H7 (cell line): ENCODE results near the gene FUT8. TPM values are rescaled to one million over a fixed set of nuclear protein-coding genes. Genes with fewer than 3 reads are reported as not detected.
"Not testable (repeated sequence)": the region's sequence is repeated elsewhere in the genome, so short reads cannot be mapped to it uniquely, and the experiment has no call there.

Experiments
- DNase-seq: peaks from one replicate; pipeline ENCODE4 v3.0.0; 2012
- H3K27me3 ChIP-seq: 2 replicates; pipeline ENCODE4 v1.6.0; 2011; ENCODE audit warnings: mild to moderate bottlenecking, low read length; ENCODE audit not compliant: control insufficient read depth, insufficient read depth
- H3K36me3 ChIP-seq: replicated peaks from 2 replicates; pipeline ENCODE4 v1.5.1; 2011; ENCODE audit warnings: low read length; ENCODE audit not compliant: control insufficient read depth, insufficient read depth
- H3K4me3 ChIP-seq: 2 replicates; pipeline ENCODE4 v1.5.1; 2011; ENCODE audit warnings: low read depth, mild to moderate bottlenecking, control low read depth, low read length, moderate library complexity; ENCODE audit not compliant: insufficient read depth
- total RNA-seq: library from RNA; depleted of rRNA; stranded (reverse); fragments of >200 nt; shearing (Covaris generic); gene quantifications from 2 replicates; pipeline ENCODE4 v1.2.3, GENCODE V29; 2014

The FUT8 gene
- total RNA-seq, 1 experiment from 2014 or later = 34.9 TPM

- no peak for DNase-seq
- H3K4me3 ChIP-seq = no peak overlapping the region
- H3K36me3 ChIP-seq = no peaks in the 10 kb centered on the region
- H3K27me3 ChIP-seq = no peaks in the 10 kb centered on the region
Observed at GRCh38 chr14:65604936-65605335, 192.4 kb downstream of the FUT8 start.

- Histone ChIP-seq H3K4me3 (no peak overlapping the region), H3K27me3 (no peaks in the 10 kb centered on the region), H3K36me3 (no peaks in the 10 kb centered on the region)
- DNase-seq = no peak
Observed at GRCh38 chr14:65606460-65606859, 193.9 kb downstream of the FUT8 start.

- H3K27me3 ChIP-seq = no peaks in the 10 kb centered on the region
- no peak overlapping the region for H3K4me3 ChIP-seq
- DNase-seq = no peak
- H3K36me3 ChIP-seq = no peaks in the 10 kb centered on the region
Observed at GRCh38 chr14:65613131-65613650, 200.7 kb downstream of the FUT8 start.

GRCh38 chr14:65618996-65619395, 206.5 kb downstream of the FUT8 start:
- no peak overlapping the region for H3K4me3 ChIP-seq
- no peaks in the 10 kb centered on the region for H3K27me3 ChIP-seq
- H3K36me3 ChIP-seq = no peaks in the 10 kb centered on the region
- DNase-seq = no peak

- no peaks in the 10 kb centered on the region for H3K27me3 ChIP-seq
- no peak for DNase-seq
- H3K4me3 ChIP-seq = no peak overlapping the region
- no peaks in the 10 kb centered on the region for H3K36me3 ChIP-seq
Observed at GRCh38 chr14:65620195-65620594, 207.7 kb downstream of the FUT8 start.

GRCh38 chr14:65622703-65623102, 210.2 kb downstream of the FUT8 start:
- no peaks in the 10 kb centered on the region for H3K27me3 ChIP-seq
- H3K4me3 ChIP-seq = no peak overlapping the region
- DNase-seq = no peak
- H3K36me3 ChIP-seq = no peaks in the 10 kb centered on the region

- H3K4me3 ChIP-seq = no peak overlapping the region
- H3K36me3 ChIP-seq = no peaks in the 10 kb centered on the region
- H3K27me3 ChIP-seq = no peaks in the 10 kb centered on the region
- DNase-seq = no peak
Observed at GRCh38 chr14:65623759-65624158, 211.2 kb downstream of the FUT8 start.

- Histone ChIP-seq H3K27me3 (no peaks in the 10 kb centered on the region), H3K36me3 (no peaks in the 10 kb centered on the region), H3K4me3 (no peak overlapping the region)
- DNase-seq = no peak
Observed at GRCh38 chr14:65627315-65627714, 214.8 kb downstream of the FUT8 start.

GRCh38 chr14:65628664-65629063, 216.1 kb downstream of the FUT8 start:
- Histone ChIP-seq H3K27me3 (no peaks in the 10 kb centered on the region), H3K4me3 (no peak overlapping the region), H3K36me3 (no peaks in the 10 kb centered on the region)
- DNase-seq = no peak

- DNase-seq = no peak
- H3K36me3 ChIP-seq = no peaks in the 10 kb centered on the region
- no peaks in the 10 kb centered on the region for H3K27me3 ChIP-seq
- no peak overlapping the region for H3K4me3 ChIP-seq
Observed at GRCh38 chr14:65631040-65631439, 218.5 kb downstream of the FUT8 start.

- Histone ChIP-seq H3K4me3 (no peak overlapping the region), H3K36me3 (no peaks in the 10 kb centered on the region), H3K27me3 (no peaks in the 10 kb centered on the region)
- DNase-seq = no peak
Observed at GRCh38 chr14:65632487-65632886, 220.0 kb downstream of the FUT8 start.

GRCh38 chr14:65633666-65634065, 221.1 kb downstream of the FUT8 start:
- not testable (repeated sequence) for H3K4me3 ChIP-seq, H3K36me3 ChIP-seq, DNase-seq, H3K27me3 ChIP-seq

- H3K36me3 ChIP-seq = no peaks in the 10 kb centered on the region
- H3K27me3 ChIP-seq = no peaks in the 10 kb centered on the region
- no peak for DNase-seq
- H3K4me3 ChIP-seq = no peak overlapping the region
Observed at GRCh38 chr14:65637780-65638179, 225.2 kb downstream of the FUT8 start.

- H3K36me3 ChIP-seq = no peaks in the 10 kb centered on the region
- no peaks in the 10 kb centered on the region for H3K27me3 ChIP-seq
- H3K4me3 ChIP-seq = no peak overlapping the region
- DNase-seq = no peak
Observed at GRCh38 chr14:65639216-65639615, 226.7 kb downstream of the FUT8 start.

- no peak for DNase-seq
- no peak overlapping the region for H3K4me3 ChIP-seq
- no peaks in the 10 kb centered on the region for H3K27me3 ChIP-seq
- no peaks in the 10 kb centered on the region for H3K36me3 ChIP-seq
Observed at GRCh38 chr14:65650826-65651225, 238.3 kb downstream of the FUT8 start.

GRCh38 chr14:65656554-65656953, 244.0 kb downstream of the FUT8 start:
- Histone ChIP-seq H3K4me3 (no peak overlapping the region), H3K36me3 (no peaks in the 10 kb centered on the region), H3K27me3 (no peaks in the 10 kb centered on the region)
- no peak for DNase-seq
